H9 (cell line): Measurements from ENCODE around the gene TSNAXIP1. TPM values are rescaled to one million over a fixed set of nuclear protein-coding genes. Genes with fewer than 3 reads are reported as not detected.

Experiments used
- DNase-seq: peaks from one replicate; pipeline ENCODE4 v3.0.0-alpha.2; 2017
- H2AFZ ChIP-seq: one replicate; pipeline ENCODE4 v1.6.1; 2013; ENCODE audit warnings: mild to moderate bottlenecking, low read length, control low read depth, moderate library complexity
- H2AK5ac ChIP-seq: 2 replicates; pipeline ENCODE4 v1.6.1; 2013; ENCODE audit warnings: low read length, control low read depth, mixed read lengths; ENCODE audit not compliant: insufficient read length
- H2BK120ac ChIP-seq: one replicate; pipeline ENCODE4 v1.6.1; 2013; ENCODE audit warnings: low read depth, mild to moderate bottlenecking, low read length, control low read depth, inconsistent platforms; ENCODE audit not compliant: poor library complexity, severe bottlenecking
- H2BK12ac ChIP-seq: 2 replicates; pipeline ENCODE4 v1.6.1; 2013; ENCODE audit warnings: low read length, control low read depth, mixed read lengths, low read depth; ENCODE audit not compliant: insufficient read length
- H2BK15ac ChIP-seq: 2 replicates; pipeline ENCODE4 v1.6.1; 2013; ENCODE audit warnings: low read depth, low read length, control low read depth
- H2BK20ac ChIP-seq: one replicate; pipeline ENCODE4 v1.6.1; 2013; ENCODE audit warnings: low read depth, mild to moderate bottlenecking, low read length, control low read depth, inconsistent platforms; ENCODE audit not compliant: poor library complexity, severe bottlenecking
- H2BK5ac ChIP-seq: 2 replicates; pipeline ENCODE4 v1.6.1; 2013; ENCODE audit warnings: low read length, control low read depth, mixed read lengths; ENCODE audit not compliant: insufficient read length
- H3K14ac ChIP-seq: 2 replicates; pipeline ENCODE4 v1.6.1; 2013; ENCODE audit warnings: low read length, control low read depth; ENCODE audit not compliant: insufficient read depth
- H3K18ac ChIP-seq: 2 replicates; pipeline ENCODE4 v1.6.1; 2013; ENCODE audit warnings: low read depth, mild to moderate bottlenecking, mixed read lengths, low read length, control low read depth; ENCODE audit not compliant: insufficient read length
- H3K23ac ChIP-seq: 2 replicates; pipeline ENCODE4 v1.6.1; 2013; ENCODE audit warnings: low read length, control low read depth, mixed read lengths, low read depth; ENCODE audit not compliant: insufficient read length
- H3K23me2 ChIP-seq: 2 replicates; pipeline ENCODE4 v1.6.1; 2013; ENCODE audit warnings: low read depth, mild to moderate bottlenecking, mixed read lengths, low read length, control low read depth; ENCODE audit not compliant: insufficient read length, poor library complexity, severe bottlenecking
- H3K27ac ChIP-seq: 2 replicates; pipeline ENCODE4 v1.5.1; 2013; ENCODE audit warnings: low read length, control low read depth, mixed read lengths, low read depth; ENCODE audit not compliant: insufficient read length
- H3K27me3 ChIP-seq: 2 replicates; pipeline ENCODE4 v1.6.1; 2013; ENCODE audit warnings: low read length, control low read depth, inconsistent platforms; ENCODE audit not compliant: insufficient read depth
- H3K4ac ChIP-seq: 2 replicates; pipeline ENCODE4 v1.6.1; 2013; ENCODE audit warnings: low read depth, mild to moderate bottlenecking, control low read depth, inconsistent platforms, low read length, moderate library complexity
- H3K4me1 ChIP-seq: 2 replicates; pipeline ENCODE4 v1.6.1; 2013; ENCODE audit warnings: low read length, control low read depth, inconsistent platforms; ENCODE audit not compliant: insufficient read depth
- H3K4me2 ChIP-seq: 2 replicates; pipeline ENCODE4 v1.6.1; 2013; ENCODE audit warnings: low read length, control low read depth, mixed read lengths; ENCODE audit not compliant: insufficient read length, insufficient read depth
- H3K56ac ChIP-seq: 2 replicates; pipeline ENCODE4 v1.6.1; 2013; ENCODE audit warnings: low read depth, mild to moderate bottlenecking, mixed read lengths, low read length, control low read depth; ENCODE audit not compliant: insufficient read length
- H3K79me1 ChIP-seq: 2 replicates; pipeline ENCODE4 v1.6.1; 2013; ENCODE audit warnings: low read depth, mild to moderate bottlenecking, moderate library complexity, low read length, control low read depth, inconsistent platforms; ENCODE audit not compliant: insufficient read depth, poor library complexity, severe bottlenecking
- H3K79me2 ChIP-seq: 2 replicates; pipeline ENCODE4 v1.6.1; 2013; ENCODE audit warnings: low read length, control low read depth, inconsistent platforms; ENCODE audit not compliant: insufficient read depth
- H3K9ac ChIP-seq: 2 replicates; pipeline ENCODE4 v1.6.1; 2013; ENCODE audit warnings: low read length, control low read depth, mixed read lengths; ENCODE audit not compliant: insufficient read length; ENCODE audit errors: extremely low read depth
- H3K9me3 ChIP-seq: one replicate; pipeline ENCODE4 v1.6.1; 2013; ENCODE audit warnings: low read depth, low read length, inconsistent platforms; ENCODE audit not compliant: control insufficient read depth
- H3T11ph ChIP-seq: one replicate; pipeline ENCODE4 v1.6.1; 2013; ENCODE audit warnings: mild to moderate bottlenecking, low read length, control low read depth, inconsistent platforms
- H4K20me1 ChIP-seq: one replicate; pipeline ENCODE4 v1.6.1; 2013; ENCODE audit not compliant: control insufficient read depth, insufficient read length, insufficient read depth
- H4K5ac ChIP-seq: 2 replicates; pipeline ENCODE4 v1.6.1; 2013; ENCODE audit warnings: low read depth, mild to moderate bottlenecking, mixed read lengths, low read length, control low read depth; ENCODE audit not compliant: insufficient read length
- H4K8ac ChIP-seq: replicated peaks from 2 replicates; pipeline ENCODE4 v1.6.1; 2013; ENCODE audit warnings: low read length, control low read depth, mixed read lengths, low read depth; ENCODE audit not compliant: insufficient read length
- H4K91ac ChIP-seq: 2 replicates; pipeline ENCODE4 v1.6.1; 2013; ENCODE audit warnings: low read depth, mild to moderate bottlenecking, moderate library complexity, mixed read lengths, low read length, control low read depth; ENCODE audit not compliant: insufficient read length
- H3K27ac Mint-ChIP-seq, 3 experiments: 2 replicates in 2 of 3; 3 replicates in 1 of 3; pipeline ENCODE4 v1.8.0; 2020 to 2021; ENCODE audit warnings: mixed read lengths in 3 of 3, mild to moderate bottlenecking in 1 of 3, moderate library complexity in 1 of 3
- H3K27me3 Mint-ChIP-seq: 2 replicates; pipeline ENCODE4 v1.8.0; 2021; ENCODE audit warnings: low read depth, mild to moderate bottlenecking, moderate library complexity, mixed read lengths
- H3K36me3 Mint-ChIP-seq, 3 experiments: 2 replicates in 2 of 3; 3 replicates in 1 of 3; pipeline ENCODE4 v1.8.0; 2020 to 2021; ENCODE audit warnings: low read depth in 3 of 3, mixed read lengths in 3 of 3; ENCODE audit not compliant: insufficient read depth in 1 of 3
- H3K4me1 Mint-ChIP-seq, 2 experiments: 2 replicates each; pipeline ENCODE4 v1.8.0; 2020; ENCODE audit warnings: mixed read lengths in 2 of 2
- H3K4me3 Mint-ChIP-seq, 2 experiments: 2 replicates in 1 of 2; 3 replicates in 1 of 2; pipeline ENCODE4 v1.8.0; 2020 to 2021; ENCODE audit warnings: mild to moderate bottlenecking in 2 of 2, mixed read lengths in 2 of 2, moderate library complexity in 1 of 2
- H3K9me3 Mint-ChIP-seq, 2 experiments: 2 replicates in 1 of 2; 3 replicates in 1 of 2; pipeline ENCODE4 v1.8.0; 2020; ENCODE audit warnings: mild to moderate bottlenecking in 2 of 2, mixed read lengths in 2 of 2, moderate library complexity in 1 of 2
- CTCF ChIP-seq: fragments of 200-600 bp; sonication (generic); conservative IDR thresholded peaks from 3 replicates; pipeline ENCODE4 v1.8.0; 2021; ENCODE audit warnings: antibody characterized with exemption, mild to moderate bottlenecking
- WGBS: extraction: QIAGEN DNeasy Blood & Tissue Kit; methylation state at CpG from one replicate; pipeline ENCODE4 v1.1.7; 2013; ENCODE audit warnings: missing lambda C conversion rate, low lambda C conversion rate, mixed read lengths; ENCODE audit not compliant: insufficient read length; ENCODE audit errors: extremely low coverage; 5-methylcytosine and 5-hydroxymethylcytosine counted together
- total RNA-seq: library from RNA; stranded (reverse); gene quantifications from 2 replicates; pipeline ENCODE4 v1.2.1, GENCODE V29; 2021

TSNAXIP1 gene
- total RNA-seq, 1 experiment from 2014 or later, result 1.3 TPM

DNA sequence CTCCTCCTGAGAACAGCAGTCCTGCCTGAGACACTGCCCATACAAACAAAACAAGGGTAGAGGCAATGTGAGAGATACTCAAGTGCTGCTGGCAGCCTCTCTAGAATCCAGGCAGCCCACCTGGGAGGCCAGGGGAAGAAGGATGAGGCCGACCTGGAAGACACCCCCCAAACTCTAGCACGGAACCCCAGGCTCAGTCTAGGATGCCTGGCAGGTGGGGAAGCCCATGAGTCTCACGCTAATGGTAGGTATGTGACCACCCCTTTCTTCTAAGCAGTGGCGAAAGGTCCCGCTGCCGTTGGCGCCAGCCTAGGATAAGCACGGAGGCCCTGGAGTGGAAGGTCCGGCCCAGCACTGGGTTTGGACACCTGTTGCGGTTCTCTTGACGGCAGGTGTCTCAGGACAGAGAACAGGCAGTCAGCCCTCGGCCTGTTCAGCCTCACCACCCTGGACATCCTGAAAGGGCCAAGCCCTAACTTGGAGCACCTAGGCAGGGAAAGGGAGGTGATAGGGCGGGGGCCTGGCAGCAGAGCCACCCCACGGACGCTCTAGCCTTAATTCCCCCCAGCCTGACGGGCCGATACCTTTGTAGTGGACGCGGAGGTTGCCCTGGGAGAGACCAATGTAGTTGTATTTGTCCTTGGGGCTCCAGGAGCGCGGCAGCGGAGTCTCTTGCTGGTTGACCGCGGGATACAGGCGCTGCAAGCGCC lies 816 bp upstream of the TSNAXIP1 start:
- Mint-ChIP-seq H3K4me3 (peak overlapping the region; percentile 92 to 94), H3K9me3 (no peaks in the 10 kb centered on the region), H3K27me3 (no peaks in the 10 kb centered on the region), H3K36me3 (peaks cover 11 to 39% (median 27%) of the 10 kb centered on the region in 3 experiments; a peak in 6 of 7 replicates), H3K27ac (peak overlapping the region in 2 of 3 experiments; percentile 79 to 95; a peak in 5 of 7 replicates), H3K4me1 (peaks cover 10 to 14% of the 10 kb centered on the region in 2 experiments)
- WGBS, result no CpG with 5 or more reads among the region's 26 CpGs
- H4K5ac ChIP-seq, result no peak overlapping the region
- H3K79me1 ChIP-seq, result peaks cover 3% of the 10 kb centered on the region
- H2BK120ac ChIP-seq, result no peak overlapping the region
- no peak for DNase-seq
- peak overlapping the region; percentile 80 for H3K9ac ChIP-seq
- H4K8ac ChIP-seq, result no peak overlapping the region
- no peak overlapping the region for H2AK5ac ChIP-seq
- H3K27me3 ChIP-seq, result no peaks in the 10 kb centered on the region
- H3K9me3 ChIP-seq, result no peaks in the 10 kb centered on the region
- H2BK5ac ChIP-seq, result no peak overlapping the region
- peaks cover 7% of the 10 kb centered on the region for H3K23me2 ChIP-seq
- no peak overlapping the region for H2AFZ ChIP-seq
- peak overlapping the region; percentile 49; the same call in 1 of the 2 replicates for H3K14ac ChIP-seq
- H4K20me1 ChIP-seq, result no peaks in the 10 kb centered on the region
- H3K23ac ChIP-seq, result no peak overlapping the region
- H3K4me1 ChIP-seq, result 0 out of 2 replicates have a peak, but pooled peaks cover 3% of the 10 kb centered on the region
- no peak overlapping the region for H3K4ac ChIP-seq
- H2BK15ac ChIP-seq, result no peak overlapping the region
- no peak overlapping the region for H3K56ac ChIP-seq
- no peak overlapping the region for H3T11ph ChIP-seq
- no peak overlapping the region for H2BK20ac ChIP-seq
- H3K79me2 ChIP-seq, result peaks cover 2% of the 10 kb centered on the region; the same call in 1 of the 2 replicates
- no peak overlapping the region for H3K27ac ChIP-seq
- H3K18ac ChIP-seq, result no peak overlapping the region
- no peak overlapping the region for H4K91ac ChIP-seq
- H2BK12ac ChIP-seq, result no peak overlapping the region
- no peak for TF ChIP-seq CTCF
- peak overlapping the region; percentile 75 for H3K4me2 ChIP-seq
